ENCODE measurements around the gene CSH2. TPM values are rescaled to one million over a fixed set of nuclear protein-coding genes. Genes with fewer than 3 reads are reported as not detected.
A peak's percentile ranks its signal among the peaks of the same experiment; 100 is the strongest.

CSH2 gene
- total RNA-seq, 1 experiment from 2014 or later, result not detected

- no peak for TF ChIP-seq EZH2 (IDR thresholded peaks at IDR 0.05; ENCODE audit: borderline replicate concordance, low read depth, low read length, poor library complexity, severe bottlenecking)
- TF ChIP-seq, protein P1, sequence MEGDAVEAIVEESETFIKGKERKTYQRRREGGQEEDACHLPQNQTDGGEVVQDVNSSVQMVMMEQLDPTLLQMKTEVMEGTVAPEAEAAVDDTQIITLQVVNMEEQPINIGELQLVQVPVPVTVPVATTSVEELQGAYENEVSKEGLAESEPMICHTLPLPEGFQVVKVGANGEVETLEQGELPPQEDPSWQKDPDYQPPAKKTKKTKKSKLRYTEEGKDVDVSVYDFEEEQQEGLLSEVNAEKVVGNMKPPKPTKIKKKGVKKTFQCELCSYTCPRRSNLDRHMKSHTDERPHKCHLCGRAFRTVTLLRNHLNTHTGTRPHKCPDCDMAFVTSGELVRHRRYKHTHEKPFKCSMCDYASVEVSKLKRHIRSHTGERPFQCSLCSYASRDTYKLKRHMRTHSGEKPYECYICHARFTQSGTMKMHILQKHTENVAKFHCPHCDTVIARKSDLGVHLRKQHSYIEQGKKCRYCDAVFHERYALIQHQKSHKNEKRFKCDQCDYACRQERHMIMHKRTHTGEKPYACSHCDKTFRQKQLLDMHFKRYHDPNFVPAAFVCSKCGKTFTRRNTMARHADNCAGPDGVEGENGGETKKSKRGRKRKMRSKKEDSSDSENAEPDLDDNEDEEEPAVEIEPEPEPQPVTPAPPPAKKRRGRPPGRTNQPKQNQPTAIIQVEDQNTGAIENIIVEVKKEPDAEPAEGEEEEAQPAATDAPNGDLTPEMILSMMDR (conservative IDR thresholded peaks at IDR 0.05; ENCODE audit: low read depth, low read length), result no peak
- Histone ChIP-seq H3K4me1 (ENCODE audit: insufficient read depth, low read length, poor library complexity, severe bottlenecking) (peaks cover 36% of the 10 kb centered on the region), H3K27me3 (replicated peaks; ENCODE audit: insufficient read depth, low read depth, low read length, poor library complexity) (no peaks in the 10 kb centered on the region), H3K4me3 (ENCODE audit: low read depth, low read length, poor library complexity, severe bottlenecking) (peak within 1 kb of the TSS; percentile 95), H3K9me3 (ENCODE audit: low read depth, low read length, poor library complexity, severe bottlenecking) (no peaks in the 10 kb centered on the region), H3K27ac (ENCODE audit: low read depth, low read length, poor library complexity, severe bottlenecking) (peak within 1 kb of the TSS; percentile 92), H3K36me3 (ENCODE audit: insufficient read depth, low read length, poor library complexity, severe bottlenecking) (no peaks in the 10 kb centered on the region)
- ChIA-PET CTCF (interaction anchor here (0.8 to 1.2 kb wide), 2 partner anchors 8 to 23 kb away, joined by 4 to 5 read pairs; no protein-coding TSS in a partner anchor), POLR2A (ENCODE audit: low non-redundant PET) (interaction anchor here (0.6 kb wide), 1 partner anchor 303 kb away, joined by 3 read pairs; no protein-coding TSS in a partner anchor)
- peak; percentile 99 for DNase-seq (ENCODE audit: low spot score)
- intact Hi-C loops (cut with micrococcal nuclease; ENCODE audit: unreplicated experiment), result loop anchor here (1.0 kb wide), 1 partner anchor 15 kb away; the partner anchor contains the start of genes FTSJ3 and PSMC5
- no TSS peak for BruUV-seq (replicated peaks)
These were observed 30.7 kb downstream of the CSH2 start, which contains the start of gene SMARCD2 for GRCh38 chr17:63842540-63843386. Gene SMARCD2, minus strand, starts transcription at chr17:63842685. Its CDS starts 11 bp downstream, at chr17:63842674.

DNA sequence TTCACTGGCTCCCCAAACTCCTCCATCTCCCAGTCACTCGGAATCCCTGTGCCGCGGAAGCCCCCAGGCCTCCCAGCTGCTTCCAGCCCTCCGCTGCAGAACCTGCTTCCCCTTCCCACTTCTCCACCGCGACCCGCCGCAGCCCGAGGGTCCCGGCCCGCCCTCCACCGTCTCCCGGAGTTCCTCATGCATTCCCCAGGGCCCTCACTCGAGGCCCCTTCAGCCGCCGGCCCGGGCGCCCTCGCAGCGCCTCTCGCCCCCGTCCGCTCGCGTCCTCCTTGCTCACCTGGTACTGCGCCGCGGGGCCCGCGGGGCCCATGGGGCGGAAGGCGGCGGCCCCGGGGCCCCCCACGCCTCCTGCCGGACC, 31.3 kb downstream of the CSH2 start:
- H3K4me1 ChIP-seq (ENCODE audit: insufficient read depth, low read length, poor library complexity, severe bottlenecking), result peaks cover 39% of the 10 kb centered on the region
- ChIA-PET CTCF (interaction anchor here (0.7 kb wide), 1 partner anchor 87 kb away, joined by 5 read pairs; no protein-coding TSS in a partner anchor), POLR2A (ENCODE audit: low non-redundant PET) (no interaction called here)
- peak overlapping the region; percentile 92 for H3K27ac ChIP-seq (ENCODE audit: low read depth, low read length, poor library complexity, severe bottlenecking)
- DNase-seq (ENCODE audit: low spot score), result no peak
- H3K27me3 ChIP-seq (replicated peaks; ENCODE audit: insufficient read depth, low read depth, low read length, poor library complexity), result no peaks in the 10 kb centered on the region
- BruUV-seq (replicated peaks), result no TSS peak
- no peaks in the 10 kb centered on the region for H3K9me3 ChIP-seq (ENCODE audit: low read depth, low read length, poor library complexity, severe bottlenecking)
- TF ChIP-seq, protein P1 (conservative IDR thresholded peaks at IDR 0.05; ENCODE audit: low read depth, low read length), result no peak
- TF ChIP-seq EZH2 (IDR thresholded peaks at IDR 0.05; ENCODE audit: borderline replicate concordance, low read depth, low read length, poor library complexity, severe bottlenecking), result no peak
- intact Hi-C loops (cut with micrococcal nuclease; ENCODE audit: unreplicated experiment), result loop anchor here (1.0 kb wide), 1 partner anchor 15 kb away; the partner anchor contains the start of genes FTSJ3 and PSMC5
- H3K36me3 ChIP-seq (ENCODE audit: insufficient read depth, low read length, poor library complexity, severe bottlenecking), result peaks cover 2% of the 10 kb centered on the region
- H3K4me3 ChIP-seq (ENCODE audit: low read depth, low read length, poor library complexity, severe bottlenecking), result peak overlapping the region; percentile 95

DNA sequence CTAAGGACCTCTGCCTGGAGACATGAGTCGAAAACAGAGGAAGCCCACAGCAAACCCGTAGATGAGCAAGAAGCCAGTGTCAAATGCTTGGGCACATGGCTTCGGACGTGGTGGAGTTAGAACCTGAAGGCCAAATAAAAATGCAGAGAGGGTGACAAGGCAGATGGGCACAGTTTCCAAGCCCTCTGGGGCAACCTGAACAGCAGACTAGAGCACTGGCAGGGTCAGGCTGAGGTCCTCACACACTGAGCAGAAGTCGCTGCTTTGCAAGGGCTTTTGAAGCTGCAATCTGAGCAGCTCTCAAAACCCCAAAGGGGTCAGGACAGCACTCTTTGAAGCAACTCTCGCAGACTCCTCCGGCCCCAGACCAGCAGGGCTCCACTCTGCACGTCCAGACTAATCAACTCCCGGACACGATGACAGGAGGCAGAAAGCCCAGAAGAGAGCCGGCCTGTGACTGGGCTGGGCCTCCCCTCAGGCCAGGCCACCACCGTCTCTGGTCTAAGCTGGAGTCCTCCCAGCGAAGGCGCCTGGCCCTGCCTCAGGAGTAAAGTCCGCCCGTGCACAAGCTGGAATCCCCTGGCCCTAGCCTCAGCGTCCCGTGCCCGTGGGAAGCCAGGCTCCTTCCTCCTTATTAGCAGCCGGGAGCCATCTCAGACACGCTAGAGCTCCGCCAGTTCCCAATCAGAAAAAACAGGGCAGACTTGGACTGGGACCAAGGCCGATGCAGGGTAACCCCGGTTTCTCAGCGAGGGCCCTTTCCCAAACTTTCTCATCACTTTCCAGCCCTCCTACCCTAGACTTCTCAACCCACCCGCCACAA, 31.9 kb downstream of the CSH2 start:
- Histone ChIP-seq H3K9me3 (ENCODE audit: low read depth, low read length, poor library complexity, severe bottlenecking) (no peaks in the 10 kb centered on the region), H3K36me3 (ENCODE audit: insufficient read depth, low read length, poor library complexity, severe bottlenecking) (peaks cover 8% of the 10 kb centered on the region), H3K4me3 (ENCODE audit: low read depth, low read length, poor library complexity, severe bottlenecking) (peak overlapping the region; percentile 95), H3K27me3 (replicated peaks; ENCODE audit: insufficient read depth, low read depth, low read length, poor library complexity) (no peaks in the 10 kb centered on the region), H3K4me1 (ENCODE audit: insufficient read depth, low read length, poor library complexity, severe bottlenecking) (peaks cover 39% of the 10 kb centered on the region), H3K27ac (ENCODE audit: low read depth, low read length, poor library complexity, severe bottlenecking) (peak overlapping the region; percentile 92)
- TF ChIP-seq, protein P1 (conservative IDR thresholded peaks at IDR 0.05; ENCODE audit: low read depth, low read length), result no peak
- TF ChIP-seq EZH2 (IDR thresholded peaks at IDR 0.05; ENCODE audit: borderline replicate concordance, low read depth, low read length, poor library complexity, severe bottlenecking), result no peak
- POLR2A ChIA-PET (ENCODE audit: low non-redundant PET), result no interaction called here
- intact Hi-C loops (cut with micrococcal nuclease; ENCODE audit: unreplicated experiment), result loop anchor here (1.0 kb wide), 1 partner anchor 14 kb away; the partner anchor contains the start of genes FTSJ3 and PSMC5
- no TSS peak for BruUV-seq (replicated peaks)
- CTCF ChIA-PET, result interaction anchor here (0.7 kb wide), 1 partner anchor 86 kb away, joined by 5 read pairs; no protein-coding TSS in a partner anchor
- no peak for DNase-seq (ENCODE audit: low spot score)
